T-helper 9 cell (primary cell): Measurements from ENCODE around the gene ARMC9.
"Not testable (repeated sequence)": the region's sequence is repeated elsewhere in the genome, so short reads cannot be mapped to it uniquely, and the experiment has no call there.

Experiments used
- DNase-seq: peaks from one replicate; pipeline ENCODE4 v3.0.0-alpha.2; 2020

Gene ARMC9

DNA sequence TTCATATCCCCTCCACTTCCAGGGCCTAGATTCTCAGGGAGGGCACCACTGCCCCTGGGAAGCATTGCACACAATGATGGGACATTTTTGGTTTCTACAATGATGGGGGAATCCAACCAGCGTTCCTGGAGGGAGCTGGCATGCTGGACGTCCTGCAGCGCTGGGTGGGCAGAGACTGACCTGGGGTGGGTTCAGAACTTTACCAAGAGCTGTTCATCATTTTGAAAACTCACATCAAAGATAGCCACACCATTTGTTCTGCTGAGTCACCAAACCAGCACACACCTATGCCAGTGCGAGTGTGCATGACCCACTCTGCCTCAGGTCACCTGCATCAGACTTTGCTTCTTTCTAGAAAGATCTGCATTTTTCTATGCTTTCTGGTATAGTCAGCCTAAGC, 14.1 kb upstream of the ARMC9 start:
- DNase-seq: no peak

DNA sequence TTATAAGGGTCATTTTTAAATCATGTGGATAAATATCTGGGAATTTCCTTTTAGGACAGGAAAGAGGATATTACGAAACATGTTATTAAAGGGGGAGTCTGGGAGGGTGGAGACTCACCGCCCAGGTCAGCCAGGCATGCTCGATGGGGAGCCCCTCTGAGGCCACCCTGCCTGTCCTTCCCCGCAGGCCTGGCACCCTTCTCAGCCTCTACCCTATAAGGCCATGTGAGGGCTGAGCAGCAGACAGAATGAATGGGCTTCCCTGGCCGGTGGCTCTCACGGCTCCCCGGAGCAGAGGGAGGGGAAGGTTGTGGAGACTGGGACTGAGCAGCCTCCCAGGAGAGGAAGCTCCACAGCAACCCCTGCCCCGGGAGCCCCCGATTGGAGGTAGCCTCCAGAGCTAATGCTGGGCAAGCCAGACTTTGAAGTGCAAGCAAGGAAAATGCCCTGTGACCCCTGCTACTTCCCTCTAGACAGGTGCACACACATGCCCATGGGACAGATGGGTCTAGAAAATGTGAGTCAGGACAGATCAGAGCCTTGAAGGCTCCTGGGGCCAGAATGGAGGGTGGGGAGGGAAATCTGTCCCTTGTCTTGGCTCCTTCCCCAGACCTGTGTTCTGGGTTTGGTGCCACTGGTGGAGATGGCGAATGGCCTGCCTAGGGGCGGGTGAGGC, 13.2 kb upstream of the ARMC9 start:
- no peak for DNase-seq

DNA sequence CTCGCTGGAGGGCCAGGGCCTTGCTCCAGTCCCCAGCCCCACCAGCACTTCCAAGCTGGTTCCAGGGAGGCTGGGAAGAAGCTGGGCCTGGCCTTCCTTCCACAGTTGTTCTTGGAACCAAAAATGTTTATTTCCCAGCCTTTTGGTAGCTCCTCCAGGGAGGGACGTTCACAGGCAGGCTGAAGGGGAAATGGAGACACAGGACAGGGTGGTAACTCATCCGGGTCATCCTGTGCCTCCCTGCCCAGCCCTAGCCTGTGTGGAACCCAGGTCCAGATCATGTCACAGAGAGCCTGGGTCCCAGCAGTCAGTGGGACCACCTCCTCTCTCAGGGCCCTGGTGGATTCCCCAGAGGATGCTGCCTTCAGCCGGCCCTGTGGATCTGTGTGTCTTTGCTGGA, 12.5 kb upstream of the ARMC9 start:
- no peak for DNase-seq

DNA sequence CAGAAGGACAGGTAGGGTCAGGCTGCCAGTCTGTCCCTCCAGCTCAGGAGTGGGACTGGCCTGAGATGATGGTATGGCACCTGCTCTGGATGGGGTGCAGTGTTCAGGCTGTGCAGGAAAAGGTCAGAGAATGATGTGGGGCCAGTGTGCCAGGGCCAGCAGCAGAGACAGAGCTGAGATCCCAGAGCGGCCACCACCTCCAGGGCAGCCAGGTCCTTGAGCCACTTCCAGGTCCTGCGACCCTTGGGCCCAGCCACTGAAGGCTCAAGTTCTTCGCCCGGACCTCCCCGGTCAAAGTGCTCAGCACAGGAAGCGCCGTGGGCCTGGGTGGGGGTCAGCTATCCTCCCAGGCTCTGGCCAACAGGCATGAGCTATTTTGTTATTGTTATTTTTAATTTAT, 12.1 kb upstream of the ARMC9 start:
- DNase-seq: no peak

DNA sequence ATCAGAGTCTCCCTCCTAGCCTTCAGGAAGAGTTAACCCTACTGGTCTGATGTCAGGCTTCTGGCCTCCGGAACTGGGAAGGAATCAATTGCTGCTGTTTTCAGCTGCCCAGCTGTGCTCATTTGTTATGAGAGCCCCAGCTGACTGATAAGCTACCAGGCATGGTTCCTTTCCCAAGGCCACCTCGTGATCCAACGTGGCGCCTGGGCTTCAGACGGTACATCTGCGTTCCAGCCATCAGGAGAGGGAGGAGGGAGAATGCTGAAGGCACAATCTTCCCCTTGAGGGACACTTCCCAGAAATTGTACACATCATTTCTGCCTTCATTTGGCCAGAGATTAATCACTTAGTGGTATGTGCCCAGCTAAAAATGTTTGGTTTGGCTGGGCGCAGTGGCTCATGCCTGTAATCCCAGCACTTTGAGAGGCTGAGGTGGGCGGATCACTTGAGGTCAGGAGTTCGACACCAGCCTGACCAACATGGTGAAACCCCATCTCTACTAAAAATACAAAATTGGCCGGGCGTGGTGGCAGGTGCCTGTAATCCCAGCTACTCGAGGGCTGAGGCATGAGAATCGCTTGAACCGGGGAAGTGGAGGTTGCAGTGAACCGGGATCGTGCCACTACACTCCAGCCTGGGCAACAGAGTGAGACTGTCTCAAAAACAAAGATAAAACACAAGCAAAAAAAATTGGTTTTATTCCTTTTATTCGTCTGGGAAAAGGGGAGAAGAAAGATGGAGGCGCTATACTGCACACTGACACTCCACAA, 10.5 kb upstream of the ARMC9 start:
- DNase-seq: no peak

DNA sequence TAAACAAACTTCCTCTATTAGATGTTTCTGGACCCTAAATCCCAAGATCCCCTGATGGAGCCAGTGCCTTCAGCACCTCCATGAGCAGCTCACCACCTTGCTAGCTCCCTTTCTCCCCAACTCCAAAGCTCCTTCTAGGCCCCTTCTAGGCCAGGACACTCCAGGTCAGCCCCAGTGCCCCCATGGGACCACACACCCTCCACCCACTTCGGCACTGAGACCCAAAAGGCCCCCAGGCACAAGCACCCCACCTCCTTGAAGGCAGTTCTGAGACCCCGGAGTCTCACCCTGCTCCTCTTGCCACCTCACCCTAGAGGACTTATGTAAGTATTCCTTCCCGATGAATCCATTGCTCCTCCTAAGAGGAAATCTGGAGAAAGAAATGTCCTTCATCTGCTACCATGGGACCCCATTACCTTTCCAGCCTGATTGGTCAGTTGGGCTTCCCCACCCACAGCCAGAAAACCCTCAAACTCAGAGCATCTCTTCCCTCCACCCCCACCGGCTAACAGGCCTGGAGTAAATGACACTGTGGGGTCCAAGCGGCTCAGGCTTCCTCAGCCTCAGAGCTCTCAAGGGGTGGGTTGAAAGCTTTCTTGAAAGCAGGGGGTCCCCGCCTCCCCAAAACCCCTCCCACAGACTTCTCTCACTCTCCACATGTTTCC, 9.8 kb upstream of the ARMC9 start:
- no peak for DNase-seq

DNA sequence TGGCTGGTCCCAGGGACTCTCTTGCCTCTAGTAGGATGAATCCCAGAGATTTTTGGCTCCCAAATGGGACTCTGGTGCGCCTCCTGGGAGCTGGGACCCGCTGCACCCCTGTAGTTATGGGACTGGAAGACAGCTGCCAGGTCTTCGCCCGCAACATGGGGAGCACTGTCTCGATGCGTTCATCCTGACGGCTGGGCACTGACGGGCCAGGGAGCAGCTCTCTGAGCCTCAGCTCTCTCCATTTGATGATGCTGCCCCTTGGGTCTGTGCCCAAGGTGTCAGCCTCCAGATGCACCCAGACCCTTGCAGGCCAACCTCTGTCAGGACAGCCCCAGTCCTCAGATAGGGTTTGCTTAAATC, 9.3 kb upstream of the ARMC9 start:
- DNase-seq: no peak

DNA sequence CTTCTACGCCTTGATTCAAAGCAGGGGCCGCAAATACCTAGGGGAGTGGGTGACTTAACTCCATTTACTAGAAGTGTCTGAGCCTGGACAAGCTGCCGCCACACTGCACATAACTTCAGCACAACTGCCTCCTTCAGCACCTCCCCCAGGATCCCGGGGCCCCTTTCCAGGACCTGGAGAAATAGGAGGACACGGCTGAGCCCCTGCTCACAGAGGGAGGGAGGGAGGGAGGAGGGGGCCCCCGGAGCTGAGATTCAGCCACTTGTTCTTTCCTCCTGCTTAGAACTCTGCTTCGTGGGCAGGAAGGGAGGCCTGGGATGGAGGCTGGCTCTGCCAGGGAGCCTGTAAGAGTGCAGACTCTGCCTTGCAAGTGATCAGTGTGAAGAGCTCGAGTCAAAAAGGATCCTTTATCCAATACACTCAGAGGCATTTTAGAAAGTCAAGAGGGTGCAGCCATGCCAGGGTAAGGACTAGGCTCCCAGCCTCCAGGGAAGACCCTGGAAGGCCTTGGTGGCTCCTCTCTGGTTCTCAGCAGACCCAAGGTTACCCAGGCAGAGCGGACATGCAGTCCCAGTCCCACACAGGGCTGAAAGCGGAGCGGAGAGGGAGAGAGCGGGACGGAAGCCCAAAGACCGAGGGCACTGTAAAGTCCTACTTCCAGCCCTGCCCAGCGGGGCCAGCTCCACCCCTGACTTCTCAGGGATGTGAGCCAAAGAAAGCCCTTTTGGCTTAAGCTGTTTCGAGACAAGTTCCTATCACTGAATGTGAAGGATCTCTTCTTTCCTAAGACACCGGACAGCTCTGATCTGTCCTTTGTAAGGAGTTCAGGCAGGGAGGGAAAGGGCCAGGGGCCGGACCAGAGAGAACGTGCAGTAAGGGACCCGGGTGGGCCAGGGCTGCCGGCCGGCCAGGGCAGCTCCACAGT, 8.6 kb upstream of the ARMC9 start:
- DNase-seq: no peak

DNA sequence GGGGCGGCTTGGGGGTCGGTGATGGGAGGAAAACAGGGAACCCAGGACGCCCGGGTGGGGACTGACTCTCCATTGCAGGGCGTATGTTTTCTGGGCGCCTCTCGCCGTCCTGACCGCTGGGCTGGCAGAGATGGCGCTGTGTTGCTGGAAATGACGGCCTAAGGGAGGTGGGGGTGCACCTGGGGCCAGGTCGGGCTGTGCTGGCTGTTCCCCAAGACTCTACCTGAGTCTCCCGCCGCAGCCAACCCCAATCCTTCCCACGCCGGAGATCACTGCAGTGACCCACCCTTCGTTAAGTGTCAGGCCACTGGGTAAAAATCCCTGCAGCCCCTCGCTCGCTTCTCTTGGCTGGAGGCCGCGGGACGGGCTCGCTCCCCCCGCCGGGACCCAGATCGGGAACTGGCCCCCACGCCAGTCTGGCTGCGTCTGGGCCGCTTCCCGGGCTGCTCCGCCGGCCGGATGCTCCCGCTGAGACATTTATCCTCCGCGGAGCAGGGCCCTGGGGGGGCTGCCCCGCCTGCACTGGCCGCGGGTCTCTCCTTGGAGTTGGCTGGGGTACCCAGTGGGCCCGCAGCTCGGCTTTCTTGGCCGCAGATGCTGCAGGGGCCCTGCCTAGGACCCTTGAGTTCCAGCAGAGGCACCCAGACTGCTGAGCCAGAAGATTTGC, 7.8 kb upstream of the ARMC9 start:
- no peak for DNase-seq

DNA sequence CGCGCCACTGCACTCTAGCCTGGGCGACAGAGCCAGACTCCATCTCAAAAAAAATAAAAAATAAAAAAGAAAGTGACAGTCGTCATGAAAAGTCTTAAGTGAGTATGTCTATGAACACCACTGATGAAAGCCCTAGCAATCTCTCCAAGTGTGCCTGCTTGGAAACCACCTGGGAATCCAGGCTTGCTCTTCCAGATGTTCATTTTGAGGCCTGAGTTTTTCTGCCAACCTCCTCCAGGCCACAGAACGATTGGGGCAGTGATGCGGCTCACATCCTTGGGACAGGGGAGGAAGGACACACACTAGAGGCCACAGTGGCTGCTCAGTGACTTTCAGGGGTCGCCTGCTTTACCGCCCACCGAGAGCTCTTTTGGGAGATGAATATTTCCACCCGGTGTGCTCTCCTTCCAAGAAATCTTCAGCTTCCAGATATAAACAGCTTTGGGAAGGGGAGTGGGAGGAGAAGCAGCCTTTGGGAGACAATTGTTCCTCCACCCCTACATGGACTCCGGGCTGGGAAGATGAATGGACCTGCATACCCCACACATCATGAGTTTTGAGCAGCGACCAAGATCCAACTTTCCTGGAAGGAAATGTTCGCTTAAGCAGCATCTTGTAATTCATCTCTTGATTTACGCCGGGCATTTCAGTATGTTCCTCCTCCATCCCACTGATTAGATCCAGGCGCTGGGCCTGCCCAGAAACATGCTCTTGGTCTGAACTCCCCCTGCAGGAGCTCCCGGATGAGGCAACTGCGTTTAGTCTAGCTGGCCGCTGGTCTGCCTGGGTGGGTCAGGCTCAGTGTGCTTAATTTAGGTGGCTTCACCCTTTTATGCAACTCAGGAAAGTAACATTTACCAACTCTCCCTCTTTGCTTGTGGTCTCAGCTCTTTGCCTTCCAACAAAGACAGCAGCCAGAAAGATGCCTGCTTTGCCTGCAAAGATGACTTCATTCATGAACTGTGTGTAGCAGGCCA, 6.2 kb upstream of the ARMC9 start:
- DNase-seq: no peak

DNA sequence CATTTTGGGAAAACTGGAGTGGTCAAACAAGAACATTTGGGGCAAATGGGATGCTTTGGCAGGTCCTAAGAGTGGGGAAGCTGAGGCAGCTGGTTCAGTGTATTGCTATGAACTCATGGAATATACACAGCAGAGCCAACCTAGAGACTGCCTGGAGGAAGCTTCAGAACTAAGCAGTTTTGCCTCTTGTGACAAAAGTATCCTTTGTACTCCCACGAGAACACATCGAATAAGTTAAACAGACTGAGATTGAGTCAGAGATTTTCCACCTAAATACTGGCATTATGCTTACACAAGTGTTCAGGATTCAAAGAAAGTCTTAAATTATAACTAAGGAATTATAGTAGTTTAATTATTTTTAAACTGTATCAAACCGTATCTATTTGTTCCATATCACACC, 5.2 kb upstream of the ARMC9 start:
- DNase-seq: no peak

DNA sequence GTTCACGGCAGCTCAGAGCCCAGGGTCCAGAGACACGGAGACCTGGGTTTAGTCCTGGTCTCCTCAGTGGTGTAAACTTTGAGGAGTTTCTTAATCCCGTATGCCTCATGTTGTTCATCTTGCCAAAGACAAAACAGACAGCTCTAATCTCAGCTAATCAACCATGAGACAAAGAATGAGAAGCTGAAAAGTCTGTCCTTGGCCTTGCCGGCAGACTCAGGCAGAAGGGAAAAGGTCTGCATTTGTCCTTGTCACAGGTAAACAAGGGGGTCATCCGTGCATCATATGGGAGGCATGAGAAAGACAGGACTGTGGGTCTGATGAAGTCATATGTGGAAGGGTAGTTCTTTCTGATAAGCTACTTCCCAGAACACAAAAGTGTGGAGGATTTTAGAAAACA, 1.8 kb upstream of the ARMC9 start:
- DNase-seq: no peak

DNA sequence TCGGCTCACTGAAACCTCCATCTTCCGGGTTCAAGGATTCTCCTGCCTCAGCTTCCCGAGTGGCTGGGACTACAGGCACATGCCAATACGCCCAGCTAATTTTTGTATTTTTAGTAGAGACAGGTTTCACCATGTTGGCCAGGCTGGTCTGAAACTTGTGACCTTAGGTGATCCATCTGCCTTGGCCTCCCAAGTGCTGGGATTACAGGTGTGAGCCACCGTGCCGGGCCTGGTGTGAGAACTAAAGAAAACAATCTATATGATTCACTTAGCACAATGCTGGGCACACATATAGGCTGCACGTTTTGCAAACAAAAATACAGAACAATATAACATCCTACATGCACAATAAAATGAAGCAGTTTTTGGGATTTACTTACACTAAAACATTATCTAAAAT, 1.2 kb upstream of the ARMC9 start:
- DNase-seq: not testable (repeated sequence)

DNA sequence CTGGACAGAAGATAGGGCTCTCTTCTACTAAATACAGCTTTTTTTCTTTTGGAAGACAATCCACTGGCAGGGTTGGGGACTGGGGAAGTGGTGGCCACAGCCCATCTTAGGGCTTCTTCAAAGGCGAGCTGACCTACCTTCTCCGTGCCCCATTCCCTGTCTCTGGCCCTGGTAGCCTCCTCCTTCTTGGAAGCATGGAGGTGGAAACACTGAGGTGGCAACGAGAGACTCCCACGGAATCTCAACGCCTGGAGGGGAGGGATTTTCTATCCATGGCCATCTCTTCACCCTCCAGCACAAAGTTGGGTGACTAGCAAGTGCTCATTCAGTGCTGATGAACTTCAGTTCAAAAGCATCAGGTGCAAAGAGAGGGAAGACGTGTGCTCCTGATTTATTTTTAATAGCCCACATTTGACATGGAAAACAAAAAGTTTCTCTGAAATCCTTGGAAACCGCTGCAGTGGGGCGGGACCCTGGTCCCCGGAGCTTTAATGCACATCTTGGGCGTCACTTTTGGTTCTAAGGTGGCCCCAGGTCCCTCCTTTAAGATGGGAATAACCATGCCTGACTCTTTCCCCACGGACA, 633 bp upstream of the ARMC9 start:
- DNase-seq: no peak

DNA sequence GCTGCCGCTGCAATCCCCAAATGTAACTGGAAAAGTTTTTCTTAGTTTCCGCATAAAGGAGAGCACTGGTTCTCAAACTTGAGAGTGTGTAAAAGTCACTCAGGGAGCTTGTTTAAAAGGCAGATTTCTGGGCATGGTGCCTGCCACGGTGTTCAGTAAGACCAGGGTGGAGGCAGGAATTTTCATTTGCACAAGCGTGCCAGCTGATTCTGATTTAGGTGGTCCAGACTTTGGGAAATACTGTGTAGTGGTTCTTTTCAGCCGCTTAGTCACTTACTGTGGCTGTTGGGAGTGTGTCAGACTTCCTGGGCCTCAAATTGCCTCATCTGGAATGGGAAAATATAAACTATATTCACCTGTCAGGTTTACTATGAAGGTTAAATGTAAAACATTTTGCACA, 788 bp downstream of the ARMC9 start:
- no peak for DNase-seq

DNA sequence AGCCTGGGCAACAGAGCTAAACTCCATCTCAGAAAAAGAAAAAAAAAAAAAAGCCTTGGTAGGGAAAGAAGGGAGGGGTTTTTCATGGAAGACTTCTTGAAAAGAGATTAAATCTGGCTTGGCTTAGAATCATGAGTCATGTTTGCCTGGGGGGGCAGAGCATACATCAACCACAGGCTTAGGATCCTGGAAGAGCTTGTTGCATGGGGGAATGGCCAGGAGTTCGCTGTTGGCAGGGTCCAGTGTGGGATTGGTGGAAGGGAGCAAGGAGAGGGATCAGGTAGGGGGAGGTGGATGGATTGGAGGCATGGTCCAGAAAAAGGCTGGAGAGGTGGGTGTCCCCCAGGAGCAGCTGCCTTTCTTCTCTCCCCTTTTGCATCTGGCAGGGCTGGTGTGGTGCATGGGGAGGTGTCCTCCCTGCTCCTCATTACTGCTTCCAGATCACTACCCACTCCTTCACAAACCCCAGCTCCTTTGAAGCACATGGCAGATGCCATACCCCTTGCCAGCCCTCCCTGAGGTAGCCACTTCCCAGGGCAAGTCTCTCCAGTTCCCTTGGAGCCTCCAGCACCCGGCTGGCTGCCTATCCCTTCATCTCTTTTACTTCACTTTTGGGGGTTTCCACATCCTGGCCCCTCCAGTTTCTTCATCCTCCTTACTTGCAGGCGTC, 2.5 kb downstream of the ARMC9 start:
- no peak for DNase-seq

DNA sequence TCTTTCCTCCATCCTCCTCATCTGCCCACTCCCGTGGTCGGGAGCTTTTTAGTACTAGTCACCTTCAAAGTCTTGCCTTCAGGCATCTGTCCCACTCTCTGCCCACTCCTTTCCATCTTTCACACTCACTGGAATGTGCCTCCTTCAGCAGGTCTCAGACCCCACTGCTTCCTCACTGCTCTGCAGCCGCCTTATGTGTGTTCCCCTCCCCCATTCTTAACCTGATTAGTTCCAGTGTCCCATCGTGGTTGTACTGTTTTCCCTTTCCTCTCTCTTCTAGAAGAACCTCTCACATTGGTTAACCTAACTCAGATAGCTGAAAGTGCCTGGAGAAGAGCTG, 3.0 kb downstream of the ARMC9 start:
- DNase-seq: no peak

DNA sequence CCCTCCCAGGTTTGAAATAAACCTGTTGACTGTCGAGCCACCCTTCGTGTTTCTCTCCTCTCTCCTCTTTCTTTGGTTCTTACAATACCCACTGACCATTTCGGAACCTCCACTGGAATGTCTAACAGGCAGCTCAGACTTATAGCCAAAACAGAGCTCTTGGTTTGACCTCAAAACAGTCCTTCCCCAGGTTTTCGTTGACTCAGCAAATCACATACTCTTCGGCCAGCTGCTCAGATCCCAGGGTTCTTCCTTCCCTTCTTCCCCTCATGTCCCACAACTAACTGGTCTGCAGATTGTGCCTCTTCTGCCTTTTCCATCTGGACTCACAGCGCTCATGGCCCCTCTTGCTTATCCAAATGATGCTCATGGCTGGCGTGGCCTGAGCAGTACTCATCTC, 4.7 kb downstream of the ARMC9 start:
- no peak for DNase-seq

DNA sequence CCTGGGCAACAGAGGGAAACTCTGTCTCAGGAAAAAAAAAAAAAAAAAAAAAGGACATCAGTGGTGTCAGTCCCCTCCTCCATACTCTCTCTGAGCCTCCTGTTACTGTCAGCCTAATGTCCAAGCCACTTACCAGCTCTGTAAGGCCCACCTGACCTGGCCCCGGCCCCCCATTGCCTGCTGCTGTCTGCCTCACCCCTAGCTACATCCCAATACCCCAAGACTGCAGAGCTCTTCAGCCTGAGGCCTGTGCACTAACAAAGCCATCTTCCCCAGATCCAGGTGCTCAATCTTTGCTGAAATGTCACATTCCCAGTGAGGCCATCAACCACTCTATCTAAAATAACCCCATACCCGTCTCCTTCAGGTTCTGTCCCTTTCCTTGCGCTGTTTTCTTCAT, 5.7 kb downstream of the ARMC9 start:
- DNase-seq: no peak

DNA sequence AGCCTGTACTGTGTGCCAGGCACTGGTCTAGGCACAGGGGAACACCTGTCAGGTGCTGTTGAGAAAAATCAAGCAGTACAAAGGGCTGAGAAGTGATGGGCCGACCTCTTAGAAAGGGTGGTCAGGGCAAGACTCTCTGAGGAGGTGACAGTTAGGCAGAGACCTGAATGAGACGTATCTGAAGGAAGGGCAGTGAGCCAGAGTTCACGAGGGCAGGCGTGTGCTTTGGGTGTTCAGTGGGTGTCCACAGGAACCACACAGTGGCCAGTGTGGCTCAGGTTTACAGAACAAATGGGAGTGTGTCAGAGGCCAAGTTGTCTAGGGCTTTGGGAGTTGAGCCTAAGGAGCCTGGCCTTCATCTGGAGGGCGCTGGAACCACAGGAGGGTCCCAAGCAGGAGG, 6.2 kb downstream of the ARMC9 start:
- no peak for DNase-seq

DNA sequence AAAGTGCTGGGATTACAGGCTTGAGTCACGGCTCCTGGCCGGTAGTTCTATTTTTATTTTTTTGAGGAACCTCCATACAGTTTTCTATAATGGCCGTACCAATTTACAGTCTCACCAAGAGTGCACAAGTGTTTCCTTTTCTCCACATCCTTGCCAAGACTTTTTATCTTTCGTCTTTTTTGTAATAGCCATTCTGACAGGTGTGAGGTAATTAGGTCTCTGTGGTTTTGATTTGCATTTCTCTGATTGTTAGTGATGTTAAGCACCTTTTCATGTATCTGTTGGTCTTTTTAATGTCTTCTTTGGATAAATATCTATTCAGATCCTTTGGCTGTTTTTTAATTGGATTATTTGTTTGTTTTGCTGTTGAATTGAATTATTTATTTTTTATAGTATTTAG, 9.3 kb downstream of the ARMC9 start:
- DNase-seq: no peak
